GM12878 (cell line): ENCODE measurements around the gene SMAD5.

Source experiments
- CBX5 ChIP-seq: sonication (generic); IDR thresholded peaks from 2 replicates; pipeline ENCODE4 v1.6.1; 2016; ENCODE audit warnings: low read depth, moderate library complexity, mild to moderate bottlenecking, inconsistent platforms
- HDAC6 ChIP-seq: fragments of 200-600 bp; sonication (generic); IDR thresholded peaks from one replicate; pipeline ENCODE4 v1.8.0; 2017; ENCODE audit warnings: antibody characterized with exemption; ENCODE audit not compliant: unreplicated experiment
- HDGF ChIP-seq: fragments of 450-650 bp; IDR thresholded peaks from 2 replicates; pipeline ENCODE4 v1.6.1; 2016; ENCODE audit warnings: antibody characterized with exemption
- LARP7 ChIP-seq: fragments of 450-650 bp; IDR thresholded peaks from 2 replicates; pipeline ENCODE4 v1.6.1; 2017; ENCODE audit warnings: mild to moderate bottlenecking
- NFIC ChIP-seq: IDR thresholded peaks from 2 replicates; pipeline ENCODE4 v1.6.1; 2012; ENCODE audit warnings: low read depth, mild to moderate bottlenecking, inconsistent platforms, low read length, moderate library complexity
- POLR2A ChIP-seq: IDR thresholded peaks from 2 replicates; pipeline ENCODE4 v1.6.1; 2011; ENCODE audit warnings: low read depth, mild to moderate bottlenecking, low read length
- POLR2AphosphoS2 ChIP-seq: IDR thresholded peaks from 2 replicates; pipeline ENCODE4 v1.6.1; 2011; ENCODE audit warnings: low read depth, mild to moderate bottlenecking, low read length, improper control_type of control experiment, moderate library complexity
- POLR2AphosphoS5 ChIP-seq: IDR thresholded peaks from 2 replicates; pipeline ENCODE4 v1.6.1; 2011; ENCODE audit warnings: mild to moderate bottlenecking, low read length, inconsistent platforms
- SMAD1 ChIP-seq: fragments of 450-650 bp; IDR thresholded peaks from 2 replicates; pipeline ENCODE4 v1.6.1; 2018; ENCODE audit warnings: mild to moderate bottlenecking, low read depth; ENCODE audit not compliant: partially characterized antibody
- TAF1 ChIP-seq: IDR thresholded peaks from 2 replicates; pipeline ENCODE4 v1.6.1; 2011; ENCODE audit warnings: mild to moderate bottlenecking, low read depth, low read length, borderline replicate concordance
- ZNF207 ChIP-seq: fragments of 450-650 bp; IDR thresholded peaks from 2 replicates; pipeline ENCODE4 v1.6.1; 2014; ENCODE audit warnings: antibody characterized with exemption, mild to moderate bottlenecking, borderline replicate concordance
- TF ChIP-seq, protein P1 (sequence below), 3 experiments: IDR thresholded peaks in 2 of 3; conservative IDR thresholded peaks in 1 of 3; 2 replicates each; pipeline ENCODE4 v1.5.1; 2011; ENCODE audit warnings: low read depth in 3 of 3, low read length in 3 of 3, mild to moderate bottlenecking in 3 of 3, control low read depth in 2 of 3, moderate library complexity in 2 of 3, inconsistent platforms in 1 of 3, mixed read lengths in 1 of 3; ENCODE audit not compliant: control insufficient read depth in 2 of 3, insufficient read depth in 1 of 3; ENCODE audit errors: extremely low read depth in 1 of 3
- TF ChIP-seq, protein P2 (sequence below): IDR thresholded peaks from 2 replicates; pipeline ENCODE4 v1.6.1; 2011; ENCODE audit warnings: borderline replicate concordance, low read depth, mild to moderate bottlenecking, moderate library complexity, mixed read lengths, low read length; ENCODE audit not compliant: insufficient read depth; ENCODE audit errors: extremely low read length

- TF ChIP-seq HDAC6, result no peak
- no peak for TF ChIP-seq POLR2AphosphoS2
- TF ChIP-seq, protein P1, sequence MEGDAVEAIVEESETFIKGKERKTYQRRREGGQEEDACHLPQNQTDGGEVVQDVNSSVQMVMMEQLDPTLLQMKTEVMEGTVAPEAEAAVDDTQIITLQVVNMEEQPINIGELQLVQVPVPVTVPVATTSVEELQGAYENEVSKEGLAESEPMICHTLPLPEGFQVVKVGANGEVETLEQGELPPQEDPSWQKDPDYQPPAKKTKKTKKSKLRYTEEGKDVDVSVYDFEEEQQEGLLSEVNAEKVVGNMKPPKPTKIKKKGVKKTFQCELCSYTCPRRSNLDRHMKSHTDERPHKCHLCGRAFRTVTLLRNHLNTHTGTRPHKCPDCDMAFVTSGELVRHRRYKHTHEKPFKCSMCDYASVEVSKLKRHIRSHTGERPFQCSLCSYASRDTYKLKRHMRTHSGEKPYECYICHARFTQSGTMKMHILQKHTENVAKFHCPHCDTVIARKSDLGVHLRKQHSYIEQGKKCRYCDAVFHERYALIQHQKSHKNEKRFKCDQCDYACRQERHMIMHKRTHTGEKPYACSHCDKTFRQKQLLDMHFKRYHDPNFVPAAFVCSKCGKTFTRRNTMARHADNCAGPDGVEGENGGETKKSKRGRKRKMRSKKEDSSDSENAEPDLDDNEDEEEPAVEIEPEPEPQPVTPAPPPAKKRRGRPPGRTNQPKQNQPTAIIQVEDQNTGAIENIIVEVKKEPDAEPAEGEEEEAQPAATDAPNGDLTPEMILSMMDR (IDR thresholded peaks at IDR 0.05 in 2 of 3, conservative IDR thresholded peaks at IDR 0.05 in 1 of 3; ENCODE audit: control insufficient read depth in 2 of 3, extremely low read depth in 1 of 3, insufficient read depth in 1 of 3, low read depth in 3 of 3, low read length in 3 of 3), result no peak
- no peak for TF ChIP-seq CBX5
- TF ChIP-seq SMAD1, result no peak
- no peak for TF ChIP-seq POLR2A
- TF ChIP-seq POLR2AphosphoS5, result no peak
- TF ChIP-seq, protein P2, sequence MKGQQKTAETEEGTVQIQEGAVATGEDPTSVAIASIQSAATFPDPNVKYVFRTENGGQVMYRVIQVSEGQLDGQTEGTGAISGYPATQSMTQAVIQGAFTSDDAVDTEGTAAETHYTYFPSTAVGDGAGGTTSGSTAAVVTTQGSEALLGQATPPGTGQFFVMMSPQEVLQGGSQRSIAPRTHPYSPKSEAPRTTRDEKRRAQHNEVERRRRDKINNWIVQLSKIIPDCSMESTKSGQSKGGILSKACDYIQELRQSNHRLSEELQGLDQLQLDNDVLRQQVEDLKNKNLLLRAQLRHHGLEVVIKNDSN, result no peak
- TF ChIP-seq TAF1, result no peak
- TF ChIP-seq HDGF, result no peak
- TF ChIP-seq LARP7, result no peak
- no peak for TF ChIP-seq NFIC
- TF ChIP-seq ZNF207, result no peak
These were observed 23.1 kb upstream of the SMAD5 start for GRCh38 chr5:136109453-136110135.
